OCI-LY1 (cell line): ENCODE measurements around the gene PDE11A.

Experiments used
- H2AFZ ChIP-seq: fragments of 200-600 bp; sonication (generic), shearing (Covaris generic); 2 replicates; pipeline ENCODE4 v1.6.0; 2014; ENCODE audit warnings: antibody characterized with exemption, mild to moderate bottlenecking, low read length
- H3F3A ChIP-seq: fragments of 200-600 bp; sonication (generic), shearing (Covaris generic); 2 replicates; pipeline ENCODE4 v1.6.0; 2014; ENCODE audit warnings: mild to moderate bottlenecking, antibody characterized with exemption, low read length, moderate library complexity; ENCODE audit not compliant: insufficient read depth
- H3K27ac ChIP-seq: fragments of 200-600 bp; sonication (generic); 2 replicates; pipeline ENCODE4 v1.5.1; 2014; ENCODE audit warnings: low read length, mixed run types, mild to moderate bottlenecking, low read depth; ENCODE audit not compliant: poor library complexity, severe bottlenecking
- H3K27me3 ChIP-seq: fragments of 200-600 bp; sonication (generic); 2 replicates; pipeline ENCODE4 v1.6.0; 2014; ENCODE audit warnings: antibody characterized with exemption, mild to moderate bottlenecking, low read length, moderate library complexity; ENCODE audit not compliant: insufficient read depth
- H3K36me3 ChIP-seq: fragments of 200-600 bp; sonication (generic); 2 replicates; pipeline ENCODE4 v1.6.1; 2014; ENCODE audit warnings: mild to moderate bottlenecking, antibody characterized with exemption, low read length, moderate library complexity, mixed read lengths; ENCODE audit not compliant: insufficient read depth
- H3K4me1 ChIP-seq: fragments of 200-600 bp; sonication (generic); 2 replicates; pipeline ENCODE4 v1.5.1; 2014; ENCODE audit warnings: mild to moderate bottlenecking, low read length, moderate library complexity; ENCODE audit not compliant: insufficient read depth, severe bottlenecking
- H3K4me2 ChIP-seq: fragments of 200-600 bp; sonication (generic), shearing (Covaris generic); 2 replicates; pipeline ENCODE4 v1.6.1; 2014; ENCODE audit warnings: low read length
- H3K4me3 ChIP-seq: fragments of 200-600 bp; sonication (generic); 2 replicates; pipeline ENCODE4 v1.5.1; 2014; ENCODE audit warnings: low read length, low read depth, mild to moderate bottlenecking, mixed read lengths; ENCODE audit not compliant: poor library complexity, severe bottlenecking
- H3K79me2 ChIP-seq: fragments of 200-600 bp; shearing (Covaris generic); 2 replicates; pipeline ENCODE4 v1.6.1; 2016; ENCODE audit warnings: mixed run types, low read length, mixed read lengths; ENCODE audit not compliant: insufficient read depth
- H3K9ac ChIP-seq: fragments of 200-600 bp; sonication (generic), shearing (Covaris generic); 2 replicates; pipeline ENCODE4 v1.6.1; 2014; ENCODE audit warnings: mild to moderate bottlenecking, low read length, mixed read lengths
- H3K9me2 ChIP-seq: fragments of 200-600 bp; sonication (generic), shearing (Covaris generic); 2 replicates; pipeline ENCODE4 v1.6.1; 2014; ENCODE audit warnings: low read depth, mild to moderate bottlenecking, low read length, mixed read lengths
- H3K9me3 ChIP-seq: fragments of 200-600 bp; shearing (Covaris generic); 2 replicates; pipeline ENCODE4 v1.6.1; 2014; ENCODE audit warnings: low read length, mixed read lengths
- H4K20me1 ChIP-seq: fragments of 200-600 bp; sonication (generic), shearing (Covaris generic); 2 replicates; pipeline ENCODE4 v1.6.0; 2016; ENCODE audit warnings: mild to moderate bottlenecking, low read length; ENCODE audit not compliant: insufficient read depth
- EZH2 ChIP-seq: fragments of 200-600 bp; sonication (generic), shearing (Covaris generic); IDR thresholded peaks from 2 replicates; pipeline ENCODE4 v1.8.0; 2017; ENCODE audit warnings: borderline replicate concordance, mixed run types, mild to moderate bottlenecking, antibody characterized with exemption, low read length, moderate library complexity, mixed read lengths
- TF ChIP-seq, protein P1 (sequence below): fragments of 200-600 bp; sonication (generic), shearing (Covaris generic); IDR thresholded peaks from 2 replicates; pipeline ENCODE4 v1.5.1; 2017; ENCODE audit warnings: mild to moderate bottlenecking, antibody characterized with exemption, low read length, moderate library complexity, mixed read lengths

PDE11A gene

DNA sequence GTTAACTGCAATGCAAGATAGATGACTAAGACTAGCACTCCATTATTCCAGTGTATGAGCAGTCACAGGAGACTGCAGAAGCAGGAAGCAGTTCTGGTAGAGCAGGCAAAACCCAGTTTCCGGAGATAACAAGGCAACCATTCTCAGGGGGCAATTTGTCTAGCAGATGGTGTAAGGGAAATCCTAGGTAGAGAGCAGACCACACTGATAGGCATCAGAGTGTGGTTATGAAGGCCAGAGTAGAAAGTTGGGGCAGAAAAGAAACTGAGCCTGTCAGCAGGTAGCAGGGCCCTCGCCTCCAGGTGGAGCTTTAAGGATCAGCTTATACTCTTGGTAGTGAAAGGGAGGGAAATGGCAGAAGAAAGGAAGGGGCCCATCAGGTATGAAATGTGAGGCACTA is 164.4 kb downstream of the PDE11A start:
- Histone ChIP-seq H3F3A (no peaks in the 10 kb centered on the region), H3K9me3 (no peaks in the 10 kb centered on the region), H3K4me1 (peaks cover 3% of the 10 kb centered on the region), H3K79me2 (no peaks in the 10 kb centered on the region), H3K27ac (no peak overlapping the region), H3K36me3 (no peaks in the 10 kb centered on the region), H3K9ac (no peak overlapping the region), H3K4me2 (no peak overlapping the region), H3K27me3 (no peaks in the 10 kb centered on the region), H2AFZ (no peak overlapping the region), H4K20me1 (no peaks in the 10 kb centered on the region), H3K4me3 (no peak overlapping the region), H3K9me2 (no peaks in the 10 kb centered on the region)
- TF ChIP-seq, protein P1, sequence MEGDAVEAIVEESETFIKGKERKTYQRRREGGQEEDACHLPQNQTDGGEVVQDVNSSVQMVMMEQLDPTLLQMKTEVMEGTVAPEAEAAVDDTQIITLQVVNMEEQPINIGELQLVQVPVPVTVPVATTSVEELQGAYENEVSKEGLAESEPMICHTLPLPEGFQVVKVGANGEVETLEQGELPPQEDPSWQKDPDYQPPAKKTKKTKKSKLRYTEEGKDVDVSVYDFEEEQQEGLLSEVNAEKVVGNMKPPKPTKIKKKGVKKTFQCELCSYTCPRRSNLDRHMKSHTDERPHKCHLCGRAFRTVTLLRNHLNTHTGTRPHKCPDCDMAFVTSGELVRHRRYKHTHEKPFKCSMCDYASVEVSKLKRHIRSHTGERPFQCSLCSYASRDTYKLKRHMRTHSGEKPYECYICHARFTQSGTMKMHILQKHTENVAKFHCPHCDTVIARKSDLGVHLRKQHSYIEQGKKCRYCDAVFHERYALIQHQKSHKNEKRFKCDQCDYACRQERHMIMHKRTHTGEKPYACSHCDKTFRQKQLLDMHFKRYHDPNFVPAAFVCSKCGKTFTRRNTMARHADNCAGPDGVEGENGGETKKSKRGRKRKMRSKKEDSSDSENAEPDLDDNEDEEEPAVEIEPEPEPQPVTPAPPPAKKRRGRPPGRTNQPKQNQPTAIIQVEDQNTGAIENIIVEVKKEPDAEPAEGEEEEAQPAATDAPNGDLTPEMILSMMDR = no peak
- no peak for TF ChIP-seq EZH2

- H2AFZ ChIP-seq = no peak overlapping the region
- no peak overlapping the region for H3K4me3 ChIP-seq
- H3K27ac ChIP-seq = no peak overlapping the region
- H3K36me3 ChIP-seq = no peaks in the 10 kb centered on the region
- no peaks in the 10 kb centered on the region for H3K79me2 ChIP-seq
- no peak for TF ChIP-seq EZH2
- TF ChIP-seq, protein P1 = peak; percentile 93
- H3K27me3 ChIP-seq = no peaks in the 10 kb centered on the region
- no peaks in the 10 kb centered on the region for H3K9me3 ChIP-seq
- peak overlapping the region; percentile 41; the same call in 1 of the 2 replicates for H3K4me2 ChIP-seq
- no peaks in the 10 kb centered on the region for H3F3A ChIP-seq
- peaks cover 3% of the 10 kb centered on the region for H3K4me1 ChIP-seq
- H4K20me1 ChIP-seq = no peaks in the 10 kb centered on the region
- no peaks in the 10 kb centered on the region for H3K9me2 ChIP-seq
- no peak overlapping the region for H3K9ac ChIP-seq
Measured at GRCh38 chr2:177906041-177906718, 166.4 kb downstream of the PDE11A start.

DNA sequence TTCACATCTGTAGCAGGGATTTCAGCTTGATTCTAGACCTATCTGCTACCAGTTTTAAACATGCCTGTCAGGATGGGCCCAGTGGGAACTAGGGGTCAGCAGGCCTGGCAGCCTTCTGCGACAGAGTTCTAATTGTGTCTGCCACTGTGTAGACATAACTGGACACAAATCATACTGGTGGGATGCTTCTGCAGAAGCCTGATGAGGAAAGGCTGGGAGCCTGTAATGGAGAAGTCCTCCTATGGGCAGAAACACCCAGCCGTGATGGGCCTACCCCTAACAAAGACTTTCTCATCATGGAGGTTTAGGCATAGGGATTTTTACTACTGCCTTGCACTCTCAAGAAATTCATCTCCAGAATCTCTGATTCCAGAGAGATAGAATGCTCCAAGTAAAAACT is 166.9 kb downstream of the PDE11A start:
- Histone ChIP-seq H3K27me3 (no peaks in the 10 kb centered on the region), H3K4me3 (no peak overlapping the region), H3K9me3 (no peaks in the 10 kb centered on the region), H3K9ac (no peak overlapping the region), H3K4me2 (peak overlapping the region; percentile 41; the same call in 1 of the 2 replicates), H3K9me2 (no peaks in the 10 kb centered on the region), H3K36me3 (no peaks in the 10 kb centered on the region), H3K4me1 (peaks cover 3% of the 10 kb centered on the region), H3F3A (no peaks in the 10 kb centered on the region), H4K20me1 (no peaks in the 10 kb centered on the region), H3K27ac (no peak overlapping the region), H2AFZ (no peak overlapping the region), H3K79me2 (no peaks in the 10 kb centered on the region)
- TF ChIP-seq, protein P1 = no peak
- TF ChIP-seq EZH2 = no peak
